GM12874 (cell line): ENCODE results near the gene CEP97.

Experiments
- CTCF ChIP-seq: IDR thresholded peaks from 2 replicates; pipeline ENCODE4 v1.5.1; 2011; ENCODE audit warnings: low read depth, mild to moderate bottlenecking, control low read depth, low read length, moderate library complexity; ENCODE audit not compliant: insufficient read depth

CEP97 gene

GRCh38 chr3:101722394-101723173 is 1.8 kb upstream of the CEP97 start:
- no peak for TF ChIP-seq CTCF

- TF ChIP-seq CTCF = no peak
These were observed 928 bp downstream of the CEP97 start for GRCh38 chr3:101725194-101725889.

GRCh38 chr3:101725890-101726275 is 1.5 kb downstream of the CEP97 start:
- TF ChIP-seq CTCF = no peak

- no peak for TF ChIP-seq CTCF
These were observed 5.2 kb downstream of the CEP97 start for GRCh38 chr3:101729586-101729985.

GRCh38 chr3:101730839-101731238 is 6.4 kb downstream of the CEP97 start:
- no peak for TF ChIP-seq CTCF

GRCh38 chr3:101732240-101732641 is 7.8 kb downstream of the CEP97 start:
- TF ChIP-seq CTCF = no peak

GRCh38 chr3:101735833-101736232 is 11.4 kb downstream of the CEP97 start:
- no peak for TF ChIP-seq CTCF
